Measurements from ENCODE around the gene METTL8. TPM values are rescaled to one million over a fixed set of nuclear protein-coding genes. Genes with fewer than 3 reads are reported as not detected.
A peak's percentile ranks its signal among the peaks of the same experiment; 100 is the strongest.

The METTL8 gene
- polyA plus RNA-seq, 3 donors, result 3.3 to 9.8 (median 6.9) TPM

GRCh38 chr2:171319164-171319810 is 114.5 kb downstream of the METTL8 start:
- DNase-seq, result peak in 1 of 3 donors; percentile 8
- Mint-ChIP-seq H3K27ac (peak overlapping the region in 1 of 7 donors; percentile 15), H3K27me3 (ENCODE audit: low read depth in 3 of 3) (peaks cover 0 to 2% (median 0%) of the 10 kb centered on the region in 3 donors), H3K4me3 (no peak overlapping the region), H3K9me3 (peaks cover 0 to 6% (median 0%) of the 10 kb centered on the region in 7 donors), H3K4me1 (peaks cover 24% of the 10 kb centered on the region), H3K36me3 (peaks cover 7 to 8% of the 10 kb centered on the region in 2 donors)
- Histone ChIP-seq H3K4me2 (replicated peaks; ENCODE audit: extremely low read depth, low read length, poor library complexity, severe bottlenecking) (no peak overlapping the region), H3K36me3 (replicated peaks in 1 of 2; ENCODE audit: control insufficient read depth in 1 of 2, insufficient read depth in 2 of 2, low read length in 2 of 2) (no peaks in the 10 kb centered on the region), H3K9me3 (replicated peaks in 1 of 2; ENCODE audit: control insufficient read depth in 1 of 2, insufficient read depth in 1 of 2, low read length in 2 of 2) (no peaks in the 10 kb centered on the region), H3K9ac (ENCODE audit: insufficient read depth, low read length, poor library complexity, severe bottlenecking) (no peak overlapping the region), H3K27ac (ENCODE audit: low read depth in 1 of 2, low read length in 2 of 2) (no peak overlapping the region), H3K4me1 (ENCODE audit: control insufficient read depth in 1 of 2, insufficient read depth in 2 of 2, low read length in 2 of 2) (peaks cover 11 to 12% of the 10 kb centered on the region in 2 donors), H3K4me3 (replicated peaks in 1 of 3; ENCODE audit: low read depth in 2 of 3, low read length in 3 of 3) (no peak overlapping the region), H2AFZ (ENCODE audit: insufficient read depth, low read depth, low read length, poor library complexity, severe bottlenecking) (no peak overlapping the region), H3K79me2 (ENCODE audit: insufficient read depth, low read length) (no peaks in the 10 kb centered on the region), H3K27me3 (ENCODE audit: control insufficient read depth in 2 of 2, insufficient read depth in 2 of 2, low read length in 2 of 2) (no peaks in the 10 kb centered on the region), H4K20me1 (ENCODE audit: insufficient read depth, low read length) (no peaks in the 10 kb centered on the region)
- no peak for TF ChIP-seq CTCF (IDR thresholded peaks at IDR 0.05)
- intact Hi-C loops (cut with micrococcal nuclease), result no loop called here
- 80% methylated on average over 7 of the region's 12 CpGs for WGBS (ENCODE audit: insufficient coverage)

GRCh38 chr2:171318463-171318934 is 115.3 kb downstream of the METTL8 start:
- Histone ChIP-seq H3K9me3 (replicated peaks in 1 of 2; ENCODE audit: control insufficient read depth in 1 of 2, insufficient read depth in 1 of 2, low read length in 2 of 2) (no peaks in the 10 kb centered on the region), H4K20me1 (ENCODE audit: insufficient read depth, low read length) (no peaks in the 10 kb centered on the region), H3K27ac (ENCODE audit: low read depth in 1 of 2, low read length in 2 of 2) (no peak overlapping the region), H3K79me2 (ENCODE audit: insufficient read depth, low read length) (no peaks in the 10 kb centered on the region), H3K4me1 (ENCODE audit: control insufficient read depth in 1 of 2, insufficient read depth in 2 of 2, low read length in 2 of 2) (peaks cover 4 to 5% of the 10 kb centered on the region in 2 donors), H3K4me3 (replicated peaks in 1 of 3; ENCODE audit: low read depth in 2 of 3, low read length in 3 of 3) (no peak overlapping the region), H2AFZ (ENCODE audit: insufficient read depth, low read depth, low read length, poor library complexity, severe bottlenecking) (no peak overlapping the region), H3K36me3 (replicated peaks in 1 of 2; ENCODE audit: control insufficient read depth in 1 of 2, insufficient read depth in 2 of 2, low read length in 2 of 2) (no peaks in the 10 kb centered on the region), H3K4me2 (replicated peaks; ENCODE audit: extremely low read depth, low read length, poor library complexity, severe bottlenecking) (no peak overlapping the region), H3K9ac (ENCODE audit: insufficient read depth, low read length, poor library complexity, severe bottlenecking) (no peak overlapping the region), H3K27me3 (ENCODE audit: control insufficient read depth in 2 of 2, insufficient read depth in 2 of 2, low read length in 2 of 2) (no peaks in the 10 kb centered on the region)
- Mint-ChIP-seq H3K27ac (peak overlapping the region in 1 of 7 donors; percentile 37), H3K36me3 (peaks cover 7 to 8% of the 10 kb centered on the region in 2 donors), H3K4me1 (peaks cover 16% of the 10 kb centered on the region), H3K4me3 (no peak overlapping the region), H3K27me3 (ENCODE audit: low read depth in 3 of 3) (peaks cover 0 to 2% (median 0%) of the 10 kb centered on the region in 3 donors), H3K9me3 (peaks cover 0 to 10% (median 0%) of the 10 kb centered on the region in 7 donors)
- intact Hi-C loops (cut with micrococcal nuclease), result no loop called here
- WGBS (ENCODE audit: insufficient coverage), result no CpG with 5 or more reads among the region's 6 CpGs
- no peak for DNase-seq
- TF ChIP-seq CTCF (IDR thresholded peaks at IDR 0.05), result no peak

Data from CD14-positive monocyte (primary cell).